ENCODE data around the gene ITPA. TPM values are rescaled to one million over a fixed set of nuclear protein-coding genes. Genes with fewer than 3 reads are reported as not detected.

The ITPA gene
- total and polyA plus RNA-seq, 9 donors = 15.8 to 55.3 (median 31.1) TPM

GRCh38 chr20:3218307-3218988 lies 9.2 kb downstream of the ITPA start:
- intact Hi-C loops (cut with DNase I) = no loop called here
- DNase-seq = peak in 2 of 5 donors; percentile 44 to 58
- TF ChIP-seq EP300 (IDR thresholded peaks at IDR 0.05) (no peak), CTCF (IDR thresholded peaks at IDR 0.05) (peak in 2 of 3 donors; percentile 51)
- WGBS, 3 donors = 21 to 31% (median 22%) methylated on average over 30 of the region's 30 CpGs
- H3K4me3 ChIP-seq = no peak overlapping the region
- no peaks in the 10 kb centered on the region for H3K36me3 ChIP-seq
- H3K4me1 ChIP-seq (ENCODE audit: insufficient read depth) = peaks cover 4% of the 10 kb centered on the region
- H3K27me3 ChIP-seq = no peaks in the 10 kb centered on the region
- H3K27ac ChIP-seq = no peak overlapping the region
- no peaks in the 10 kb centered on the region for H3K9me3 ChIP-seq

DNA sequence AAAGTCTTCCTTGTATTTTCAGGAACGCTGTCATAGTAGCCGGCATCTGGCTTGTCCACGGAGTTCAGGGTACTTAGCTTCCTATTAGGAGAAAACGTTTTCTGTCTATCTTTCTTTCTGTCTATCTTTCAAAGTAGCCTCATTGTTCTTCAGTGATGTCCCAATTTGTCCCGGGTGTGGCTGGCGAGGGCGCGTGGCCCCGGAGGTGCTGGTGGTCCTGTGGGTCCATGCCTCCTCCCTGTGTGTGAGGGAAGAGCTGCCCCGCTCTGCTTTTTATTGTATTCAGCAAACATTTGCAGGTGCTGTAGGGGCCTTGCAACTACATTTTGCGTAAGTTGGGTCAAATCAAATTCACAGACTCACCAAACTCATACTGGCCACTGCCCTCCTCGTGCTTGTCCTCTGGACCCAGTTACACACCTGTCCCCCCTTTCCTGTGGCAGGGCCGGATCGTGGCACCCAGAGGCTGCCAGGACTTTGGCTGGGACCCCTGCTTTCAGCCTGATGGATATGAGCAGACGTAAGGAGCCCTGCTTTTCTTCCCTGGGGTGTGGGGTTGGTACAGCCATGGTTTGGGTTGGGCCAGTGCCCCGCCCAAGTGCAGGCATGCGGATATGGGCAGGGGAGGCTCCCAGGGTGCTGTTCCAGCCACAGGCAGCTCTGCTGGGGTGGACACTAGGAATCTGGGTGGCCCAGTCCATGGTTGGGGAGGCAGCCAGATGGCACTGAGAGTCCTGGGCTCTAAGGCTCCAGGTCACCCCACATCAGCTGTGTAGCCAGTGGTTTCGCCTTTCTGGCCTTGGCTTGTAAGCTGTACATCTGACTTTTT lies 12.3 kb downstream of the ITPA start:
- H3K36me3 ChIP-seq = no peaks in the 10 kb centered on the region

DNA sequence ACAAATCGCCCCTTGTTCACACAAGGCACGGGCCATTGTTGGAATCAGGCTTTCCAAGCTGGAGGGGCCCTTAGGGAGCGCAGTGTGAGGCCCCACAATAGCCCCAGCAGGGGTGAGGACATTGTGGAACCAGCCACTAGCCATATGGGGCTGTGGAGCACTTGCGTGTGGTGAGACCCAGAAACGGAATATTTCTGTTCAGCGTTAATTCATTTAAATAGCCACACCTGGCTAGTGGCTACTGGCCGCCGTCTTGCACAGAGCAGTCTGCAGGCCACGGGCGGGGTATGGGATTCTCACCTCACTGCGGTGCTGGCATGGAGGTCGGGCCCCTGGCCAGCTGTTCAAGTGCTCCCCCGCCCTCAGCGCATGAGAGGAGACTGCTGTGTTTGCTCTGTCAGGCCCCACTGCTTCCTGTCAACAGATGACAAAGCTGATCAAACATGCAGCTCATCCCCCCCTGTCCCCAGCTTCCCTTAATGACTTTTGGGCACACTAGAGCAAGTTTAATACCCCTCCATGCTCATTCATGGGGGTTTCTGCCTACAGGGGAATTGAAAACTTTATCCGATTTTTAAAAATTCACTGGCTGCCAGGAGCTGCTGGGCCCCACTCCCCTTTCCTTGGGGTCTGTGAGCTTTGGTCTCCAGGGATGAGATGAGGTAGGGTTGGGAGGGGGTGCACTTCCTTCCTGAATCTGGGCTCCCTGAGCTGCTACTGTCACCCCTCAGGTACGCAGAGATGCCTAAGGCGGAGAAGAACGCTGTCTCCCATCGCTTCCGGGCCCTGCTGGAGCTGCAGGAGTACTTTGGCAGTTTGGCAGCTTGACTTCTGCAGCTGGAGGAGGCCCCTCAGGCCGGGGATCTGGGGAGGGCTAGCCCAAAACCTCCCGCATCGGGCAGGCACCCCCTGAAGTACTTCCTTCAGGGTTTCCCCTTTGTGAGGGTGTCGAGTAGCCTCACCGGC lies 13.6 kb downstream of the ITPA start:
- Histone ChIP-seq H3K27me3 (no peaks in the 10 kb centered on the region), H3K9me3 (no peaks in the 10 kb centered on the region), H3K4me3 (no peak overlapping the region), H3K27ac (no peak overlapping the region), H3K4me1 (ENCODE audit: insufficient read depth) (peaks cover 4% of the 10 kb centered on the region), H3K36me3 (no peaks in the 10 kb centered on the region)
- TF ChIP-seq EP300 (IDR thresholded peaks at IDR 0.05) = no peak
- no peak for TF ChIP-seq POLR2A (IDR thresholded peaks at IDR 0.05)
- WGBS, 3 donors = 75 to 80% (median 77%) methylated on average over 22 to 25 of the region's 25 CpGs
- intact Hi-C loops (cut with DNase I) = no loop called here
- DNase-seq = no peak

More for the DNA sequence above, 12.3 kb downstream of the ITPA start:
- intact Hi-C loops (cut with DNase I) = no loop called here
- Histone ChIP-seq H3K4me3 (no peak overlapping the region), H3K9me3 (no peaks in the 10 kb centered on the region), H3K4me1 (ENCODE audit: insufficient read depth) (peaks cover 4% of the 10 kb centered on the region), H3K27me3 (no peaks in the 10 kb centered on the region), H3K27ac (no peak overlapping the region)
- no peak for DNase-seq
- TF ChIP-seq POLR2A (IDR thresholded peaks at IDR 0.05) (no peak), CTCF (IDR thresholded peaks at IDR 0.05) (no peak), EP300 (IDR thresholded peaks at IDR 0.05) (no peak)
- WGBS, 3 donors = 90 to 91% (median 90%) methylated on average over 18 of the region's 18 CpGs

DNA sequence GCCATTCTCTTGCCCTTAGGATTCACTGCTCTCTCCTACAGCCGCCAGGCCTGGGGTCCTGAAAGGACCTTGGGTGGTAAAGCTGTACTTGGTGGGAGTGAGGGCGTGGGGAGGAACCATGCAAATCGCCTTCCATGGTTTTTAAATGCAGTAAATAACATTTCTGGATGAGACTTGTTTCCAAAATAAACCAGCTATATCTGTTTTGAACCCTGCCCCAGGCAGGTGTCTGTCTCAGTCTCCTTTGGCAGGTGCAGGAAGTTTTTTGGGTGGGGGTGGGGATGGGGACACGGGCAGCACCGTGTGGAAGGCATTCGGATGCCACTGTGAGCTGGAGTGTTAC lies 14.3 kb downstream of the ITPA start:
- no peak for DNase-seq
- no peaks in the 10 kb centered on the region for H3K36me3 ChIP-seq
- no peaks in the 10 kb centered on the region for H3K9me3 ChIP-seq
- H3K27me3 ChIP-seq = no peaks in the 10 kb centered on the region
- WGBS, 3 donors = 71 to 82% (median 82%) methylated on average over 6 of the region's 6 CpGs
- no peak overlapping the region for H3K4me3 ChIP-seq
- no peak for TF ChIP-seq CTCF (IDR thresholded peaks at IDR 0.05)
- TF ChIP-seq EP300 (IDR thresholded peaks at IDR 0.05) = no peak
- no peak for TF ChIP-seq POLR2A (IDR thresholded peaks at IDR 0.05)
- peaks cover under 1% of the 10 kb centered on the region for H3K4me1 ChIP-seq (ENCODE audit: insufficient read depth)
- no peak overlapping the region for H3K27ac ChIP-seq
- intact Hi-C loops (cut with DNase I) = no loop called here

Measured in ovary (tissue), 9 donors.